ENCODE measurements around the gene PRPF8. TPM values are rescaled to one million over a fixed set of nuclear protein-coding genes. Genes with fewer than 3 reads are reported as not detected.
A peak's percentile ranks its signal among the peaks of the same experiment; 100 is the strongest.

The PRPF8 gene
- total and polyA plus RNA-seq, 2 of the 13 experiments (the other 11 are each of a cell fraction or from before 2014, with no cell fraction given) = 112 to 179 TPM

- TF ChIP-seq IKZF5 (CRISPR knock-in tag; IDR thresholded peaks at IDR 0.05) (no peak; the same call in 1 of the 2 replicates), ZBTB8A (CRISPR knock-in tag; IDR thresholded peaks at IDR 0.05; ENCODE audit: borderline replicate concordance, low read depth) (no peak), TSC22D2 (CRISPR knock-in tag; IDR thresholded peaks at IDR 0.05; ENCODE audit: borderline replicate concordance) (peak; percentile 49; the same call in 1 of the 2 replicates), ZMAT3 (CRISPR knock-in tag; conservative IDR thresholded peaks at IDR 0.05) (peak; percentile 74; the same call in 1 of the 2 replicates), JUNB (CRISPR knock-in tag; IDR thresholded peaks at IDR 0.05; ENCODE audit: borderline replicate concordance) (no peak), CREM (IDR thresholded peaks at IDR 0.05) (no peak), CREM (CRISPR knock-in tag; IDR thresholded peaks at IDR 0.05) (no peak), ZNF775 (CRISPR knock-in tag; IDR thresholded peaks at IDR 0.05; ENCODE audit: borderline replicate concordance) (no peak), ZNF235 (CRISPR knock-in tag; IDR thresholded peaks at IDR 0.05; ENCODE audit: borderline replicate concordance) (no peak), ZNF350 (CRISPR knock-in tag; IDR thresholded peaks at IDR 0.05; ENCODE audit: borderline replicate concordance, low read depth) (no peak), ZNF773 (CRISPR knock-in tag; IDR thresholded peaks at IDR 0.05; ENCODE audit: borderline replicate concordance) (no peak), SRSF1 (optimal IDR thresholded peaks at IDR 0.05; ENCODE audit: low read depth, low read length) (no peak), ZNF234 (CRISPR knock-in tag; conservative IDR thresholded peaks at IDR 0.05) (no peak), SMC3 (IDR thresholded peaks at IDR 0.05; ENCODE audit: low read length) (no peak), ZNF275 (CRISPR knock-in tag; IDR thresholded peaks at IDR 0.05; ENCODE audit: borderline replicate concordance) (no peak), ZNF20 (CRISPR knock-in tag; IDR thresholded peaks at IDR 0.05) (no peak), HNRNPH1 (optimal IDR thresholded peaks at IDR 0.05; ENCODE audit: low read depth, low read length) (no peak), DNMT3B (CRISPR knock-in tag; conservative IDR thresholded peaks at IDR 0.05) (no peak), EEA1 (CRISPR knock-in tag; IDR thresholded peaks at IDR 0.05; ENCODE audit: borderline replicate concordance) (no peak), ZNF335 (CRISPR knock-in tag; IDR thresholded peaks at IDR 0.05) (no peak), HOXA5 (CRISPR knock-in tag; IDR thresholded peaks at IDR 0.05) (peak; percentile 63; the same call in 1 of the 2 replicates), ZNF850 (CRISPR knock-in tag; conservative IDR thresholded peaks at IDR 0.05) (no peak), ZNF367 (CRISPR knock-in tag; IDR thresholded peaks at IDR 0.05; ENCODE audit: borderline replicate concordance) (no peak), ZNF660 (CRISPR knock-in tag; IDR thresholded peaks at IDR 0.05; ENCODE audit: borderline replicate concordance, low read depth) (no peak), SKIL (CRISPR knock-in tag; IDR thresholded peaks at IDR 0.05; ENCODE audit: borderline replicate concordance) (no peak)
Measured at GRCh38 chr17:1724351-1724868, 39.7 kb upstream of the PRPF8 start, which contains the start of gene WDR81 (continued).
